Mesendoderm (in vitro differentiated cells): Measurements from ENCODE around the gene AP2A2.

ENCODE experiments used
- DNase-seq: peaks from one replicate; pipeline ENCODE4 v3.0.0; 2013
- H2AK5ac ChIP-seq: 2 replicates; pipeline ENCODE4 v1.6.1; 2013; ENCODE audit warnings: low read length, inconsistent platforms
- H2BK120ac ChIP-seq: 2 replicates; pipeline ENCODE4 v1.6.1; 2013; ENCODE audit warnings: low read depth, mild to moderate bottlenecking, low read length, moderate library complexity, mixed read lengths
- H2BK15ac ChIP-seq: replicated peaks from 2 replicates; pipeline ENCODE4 v1.6.1; 2013; ENCODE audit warnings: low read depth, mild to moderate bottlenecking, moderate library complexity
- H2BK5ac ChIP-seq: 2 replicates; pipeline ENCODE4 v1.6.1; 2013; ENCODE audit warnings: low read length, inconsistent platforms
- H3K18ac ChIP-seq: 2 replicates; pipeline ENCODE4 v1.6.1; 2013; ENCODE audit warnings: mild to moderate bottlenecking, low read length, mixed read lengths
- H3K23ac ChIP-seq: one replicate; pipeline ENCODE4 v1.6.1; 2013; ENCODE audit warnings: low read length
- H3K27ac ChIP-seq: 2 replicates; pipeline ENCODE4 v1.5.1; 2013; ENCODE audit warnings: low read depth, mild to moderate bottlenecking, inconsistent platforms, low read length, moderate library complexity
- H3K27me3 ChIP-seq: 2 replicates; pipeline ENCODE4 v1.6.1; 2013; ENCODE audit warnings: low read length, control low read depth, mild to moderate bottlenecking, inconsistent platforms; ENCODE audit not compliant: insufficient read depth, poor library complexity
- H3K36me3 ChIP-seq: 2 replicates; pipeline ENCODE4 v1.6.1; 2013; ENCODE audit warnings: low read length, inconsistent platforms; ENCODE audit not compliant: control insufficient read depth, insufficient read depth
- H3K4ac ChIP-seq: one replicate; pipeline ENCODE4 v1.6.1; 2013; ENCODE audit warnings: low read depth, mild to moderate bottlenecking, low read length, moderate library complexity
- H3K4me1 ChIP-seq: 2 replicates; pipeline ENCODE4 v1.6.1; 2013; ENCODE audit warnings: low read depth, low read length, inconsistent platforms; ENCODE audit not compliant: control insufficient read depth
- H3K4me2 ChIP-seq: 2 replicates; pipeline ENCODE4 v1.6.1; 2013; ENCODE audit warnings: low read length
- H3K4me3 ChIP-seq: 2 replicates; pipeline ENCODE4 v1.5.1; 2013; ENCODE audit warnings: mild to moderate bottlenecking, low read length
- H3K56ac ChIP-seq: one replicate; pipeline ENCODE4 v1.6.1; 2013; ENCODE audit warnings: low read length
- H3K79me1 ChIP-seq: 2 replicates; pipeline ENCODE4 v1.6.1; 2013; ENCODE audit warnings: low read length, inconsistent platforms
- H3K79me2 ChIP-seq: 2 replicates; pipeline ENCODE4 v1.6.1; 2013; ENCODE audit warnings: mild to moderate bottlenecking, low read length; ENCODE audit not compliant: control insufficient read depth, insufficient read depth
- H3K9ac ChIP-seq: 2 replicates; pipeline ENCODE4 v1.6.1; 2013; ENCODE audit warnings: low read length, inconsistent platforms
- H4K5ac ChIP-seq: one replicate; pipeline ENCODE4 v1.6.1; 2013; ENCODE audit warnings: low read length
- H4K8ac ChIP-seq: one replicate; pipeline ENCODE4 v1.6.1; 2013; ENCODE audit warnings: low read depth, mild to moderate bottlenecking, control low read depth, low read length, moderate library complexity
- WGBS: extraction: QIAGEN DNeasy Blood & Tissue Kit; methylation state at CpG from one replicate; pipeline ENCODE4 v1.1.7; 2013; ENCODE audit warnings: low lambda C conversion rate, missing lambda C conversion rate; ENCODE audit not compliant: insufficient coverage; ENCODE audit errors: extremely low coverage; 5-methylcytosine and 5-hydroxymethylcytosine counted together

The AP2A2 gene

GRCh38 chr11:1023811-1024596 lies 98.3 kb downstream of the AP2A2 start:
- H3K9ac ChIP-seq, result no peak overlapping the region
- H3K4me2 ChIP-seq, result no peak overlapping the region
- H3K27ac ChIP-seq, result no peak overlapping the region
- H3K23ac ChIP-seq, result no peak overlapping the region
- no peaks in the 10 kb centered on the region for H3K36me3 ChIP-seq
- no peak overlapping the region for H4K8ac ChIP-seq
- no CpG with 5 or more reads among the region's 50 CpGs for WGBS
- no peak overlapping the region for H2BK120ac ChIP-seq
- H3K56ac ChIP-seq, result no peak overlapping the region
- DNase-seq, result no peak
- H3K79me1 ChIP-seq, result no peaks in the 10 kb centered on the region
- H4K5ac ChIP-seq, result no peak overlapping the region
- H2BK15ac ChIP-seq, result no peak overlapping the region
- H3K4ac ChIP-seq, result no peak overlapping the region
- no peak overlapping the region for H3K18ac ChIP-seq
- H2AK5ac ChIP-seq, result no peak overlapping the region
- no peak overlapping the region for H3K4me3 ChIP-seq
- H3K27me3 ChIP-seq, result no peaks in the 10 kb centered on the region
- no peak overlapping the region for H2BK5ac ChIP-seq
- no peaks in the 10 kb centered on the region for H3K79me2 ChIP-seq
- H3K4me1 ChIP-seq, result no peaks in the 10 kb centered on the region

- Histone ChIP-seq H4K5ac (no peak overlapping the region), H2BK120ac (no peak overlapping the region), H4K8ac (no peak overlapping the region), H3K36me3 (no peaks in the 10 kb centered on the region), H3K27ac (no peak overlapping the region), H3K23ac (no peak overlapping the region), H3K4ac (no peak overlapping the region), H3K27me3 (no peaks in the 10 kb centered on the region), H3K56ac (no peak overlapping the region), H3K79me2 (no peaks in the 10 kb centered on the region), H3K4me2 (no peak overlapping the region), H2BK5ac (no peak overlapping the region), H3K4me1 (no peaks in the 10 kb centered on the region), H2AK5ac (no peak overlapping the region), H3K18ac (no peak overlapping the region), H2BK15ac (no peak overlapping the region), H3K79me1 (no peaks in the 10 kb centered on the region), H3K9ac (no peak overlapping the region), H3K4me3 (no peak overlapping the region)
- WGBS, result no CpG with 5 or more reads among the region's 48 CpGs
- DNase-seq, result no peak
Observed at GRCh38 chr11:1024597-1025409, 99.1 kb downstream of the AP2A2 start.

GRCh38 chr11:1025410-1026162 lies 99.9 kb downstream of the AP2A2 start:
- Histone ChIP-seq H3K79me1 (no peaks in the 10 kb centered on the region), H3K4me1 (no peaks in the 10 kb centered on the region), H3K23ac (no peak overlapping the region), H4K5ac (no peak overlapping the region), H3K36me3 (no peaks in the 10 kb centered on the region), H3K79me2 (no peaks in the 10 kb centered on the region), H3K18ac (no peak overlapping the region), H3K27me3 (no peaks in the 10 kb centered on the region), H2BK5ac (no peak overlapping the region), H3K9ac (no peak overlapping the region), H3K4me3 (no peak overlapping the region), H3K27ac (no peak overlapping the region), H3K4me2 (no peak overlapping the region), H4K8ac (no peak overlapping the region), H2AK5ac (no peak overlapping the region), H2BK15ac (no peak overlapping the region), H3K56ac (no peak overlapping the region), H2BK120ac (no peak overlapping the region), H3K4ac (no peak overlapping the region)
- no CpG with 5 or more reads among the region's 35 CpGs for WGBS
- no peak for DNase-seq

GRCh38 chr11:1026163-1026450 lies 100.4 kb downstream of the AP2A2 start:
- no peaks in the 10 kb centered on the region for H3K27me3 ChIP-seq
- no peak overlapping the region for H3K27ac ChIP-seq
- H4K8ac ChIP-seq, result no peak overlapping the region
- no peak overlapping the region for H3K23ac ChIP-seq
- H3K4me2 ChIP-seq, result no peak overlapping the region
- no peak overlapping the region for H2AK5ac ChIP-seq
- no peak overlapping the region for H3K4ac ChIP-seq
- WGBS, result no CpG with 5 or more reads among the region's 14 CpGs
- no peak overlapping the region for H3K18ac ChIP-seq
- no peak for DNase-seq
- no peak overlapping the region for H2BK120ac ChIP-seq
- H3K56ac ChIP-seq, result no peak overlapping the region
- no peak overlapping the region for H3K4me3 ChIP-seq
- H2BK15ac ChIP-seq, result no peak overlapping the region
- H2BK5ac ChIP-seq, result no peak overlapping the region
- H3K36me3 ChIP-seq, result no peaks in the 10 kb centered on the region
- no peak overlapping the region for H4K5ac ChIP-seq
- H3K79me1 ChIP-seq, result no peaks in the 10 kb centered on the region
- H3K79me2 ChIP-seq, result no peaks in the 10 kb centered on the region
- no peak overlapping the region for H3K9ac ChIP-seq
- H3K4me1 ChIP-seq, result no peaks in the 10 kb centered on the region

- H3K23ac ChIP-seq, result no peak overlapping the region
- WGBS, result no CpG with 5 or more reads among the region's 46 CpGs
Observed at GRCh38 chr11:1026641-1027482, 101.2 kb downstream of the AP2A2 start.

More at GRCh38 chr11:1026641-1027482, 101.2 kb downstream of the AP2A2 start:
- no peak for DNase-seq
- no peak overlapping the region for H2BK120ac ChIP-seq
- H3K9ac ChIP-seq, result no peak overlapping the region
- H3K36me3 ChIP-seq, result no peaks in the 10 kb centered on the region
- no peak overlapping the region for H4K5ac ChIP-seq
- H3K4me3 ChIP-seq, result no peak overlapping the region
- H3K4ac ChIP-seq, result no peak overlapping the region
- no peaks in the 10 kb centered on the region for H3K27me3 ChIP-seq
- no peak overlapping the region for H3K4me2 ChIP-seq
- no peak overlapping the region for H2AK5ac ChIP-seq
- no peaks in the 10 kb centered on the region for H3K79me2 ChIP-seq
- no peak overlapping the region for H3K18ac ChIP-seq
- no peak overlapping the region for H2BK15ac ChIP-seq
- no peaks in the 10 kb centered on the region for H3K79me1 ChIP-seq
- H3K4me1 ChIP-seq, result no peaks in the 10 kb centered on the region
- H3K27ac ChIP-seq, result no peak overlapping the region
- no peak overlapping the region for H3K56ac ChIP-seq
- no peak overlapping the region for H2BK5ac ChIP-seq
- no peak overlapping the region for H4K8ac ChIP-seq
